Measurements from ENCODE around the gene LMTK3.

DNA sequence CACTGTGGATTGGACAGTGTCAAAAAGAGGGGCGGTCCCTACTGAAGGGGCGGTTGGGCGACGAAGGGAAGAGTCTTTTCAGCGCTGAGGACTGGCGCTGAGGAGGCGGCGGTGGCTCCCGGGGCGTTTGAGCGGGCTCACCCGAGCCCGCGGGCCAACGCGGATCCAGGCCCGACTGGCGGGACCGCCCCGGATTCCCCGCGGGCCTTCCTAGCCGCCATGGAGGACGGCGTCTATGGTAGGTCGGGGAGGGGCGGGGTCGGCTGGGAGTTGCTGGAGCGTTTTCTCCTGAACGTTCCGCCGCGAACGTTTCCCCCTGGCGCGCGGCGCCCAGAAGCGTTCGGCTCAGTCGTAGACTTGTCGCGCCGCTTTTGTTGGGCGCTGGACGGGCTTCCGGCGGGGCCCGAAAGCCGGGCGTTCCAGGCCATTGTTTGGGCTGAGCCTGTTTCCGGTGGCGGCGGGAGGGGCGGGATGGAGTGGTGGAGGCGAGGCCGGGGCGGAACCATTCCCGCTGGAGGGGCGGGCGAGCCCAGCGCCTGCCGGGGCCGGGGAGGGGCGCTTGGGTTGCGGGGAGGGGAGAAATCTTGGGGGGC lies 42.2 kb downstream of the LMTK3 start, which contains the start of gene CYTH2:
- TF ChIP-seq FOXA1 (IDR thresholded peaks at IDR 0.05; ENCODE audit: borderline replicate concordance) (no peak), ZNF717 (CRISPR knock-in tag; IDR thresholded peaks at IDR 0.05) (no peak), HNRNPH1 (optimal IDR thresholded peaks at IDR 0.05; ENCODE audit: low read depth, low read length) (no peak), DACH1 (IDR thresholded peaks at IDR 0.05; ENCODE audit: partially characterized antibody) (no peak), RAD21 (CRISPR knock-in tag; conservative IDR thresholded peaks at IDR 0.05 in 1 of 2, IDR thresholded peaks at IDR 0.05 in 1 of 2) (0 out of 4 replicates have a peak, but pooled peaks of 1 of the 2 experiments have one; percentile 9)
